DOHH2 (cell line): ENCODE measurements around the gene PPARA.
"Not testable (repeated sequence)": the region's sequence is repeated elsewhere in the genome, so short reads cannot be mapped to it uniquely, and the experiment has no call there.

ENCODE experiments used
- H3F3A ChIP-seq: fragments of 200-600 bp; sonication (generic), shearing (Covaris generic); 2 replicates; pipeline ENCODE4 v1.6.0; 2016; ENCODE audit warnings: antibody characterized with exemption, mild to moderate bottlenecking; ENCODE audit not compliant: control insufficient read depth, insufficient read depth
- H3K27ac ChIP-seq: fragments of 200-600 bp; sonication (generic); 2 replicates; pipeline ENCODE4 v1.5.1; 2014; ENCODE audit warnings: low read depth, mild to moderate bottlenecking, low read length, moderate library complexity
- H3K27me3 ChIP-seq: fragments of 200-600 bp; sonication (generic); 2 replicates; pipeline ENCODE4 v1.6.1; 2014; ENCODE audit warnings: mild to moderate bottlenecking, low read length, mixed read lengths; ENCODE audit not compliant: control insufficient read depth
- H3K36me3 ChIP-seq: fragments of 200-600 bp; sonication (generic); 2 replicates; pipeline ENCODE4 v1.6.1; 2014; ENCODE audit warnings: mild to moderate bottlenecking, low read length, moderate library complexity, mixed read lengths; ENCODE audit not compliant: control insufficient read depth
- H3K4me1 ChIP-seq: fragments of 200-600 bp; sonication (generic); 2 replicates; pipeline ENCODE4 v1.6.1; 2014; ENCODE audit warnings: mild to moderate bottlenecking, low read length, mixed read lengths; ENCODE audit not compliant: control insufficient read depth
- H3K4me2 ChIP-seq: fragments of 200-600 bp; sonication (generic); 2 replicates; pipeline ENCODE4 v1.6.0; 2014; ENCODE audit warnings: mild to moderate bottlenecking, low read length, moderate library complexity
- H3K4me3 ChIP-seq: fragments of 200-600 bp; sonication (generic); 2 replicates; pipeline ENCODE4 v1.5.1; 2014; ENCODE audit warnings: mild to moderate bottlenecking, low read length, mixed read lengths
- H3K79me2 ChIP-seq: fragments of 200-600 bp; sonication (generic); 2 replicates; pipeline ENCODE4 v1.6.1; 2014; ENCODE audit warnings: mild to moderate bottlenecking, low read length, mixed read lengths; ENCODE audit not compliant: control insufficient read depth
- H3K9me2 ChIP-seq: fragments of 200-600 bp; sonication (generic); replicated peaks from 2 replicates; pipeline ENCODE4 v1.6.1; 2014; ENCODE audit warnings: mild to moderate bottlenecking, low read length, mixed read lengths; ENCODE audit not compliant: control insufficient read depth
- H3K9me3 ChIP-seq: fragments of 200-600 bp; sonication (generic); 2 replicates; pipeline ENCODE4 v1.6.1; 2014; ENCODE audit warnings: antibody characterized with exemption, low read length, mixed read lengths; ENCODE audit not compliant: control insufficient read depth, insufficient read depth
- H4K20me1 ChIP-seq: fragments of 200-600 bp; sonication (generic); 2 replicates; pipeline ENCODE4 v1.6.0; 2014; ENCODE audit warnings: low read depth, mild to moderate bottlenecking, antibody characterized with exemption, low read length, moderate library complexity; ENCODE audit not compliant: control insufficient read depth, insufficient read depth
- CTCF ChIP-seq: fragments of 200-600 bp; sonication (generic); IDR thresholded peaks from one replicate; pipeline ENCODE4 v1.5.1; 2014; ENCODE audit warnings: antibody characterized with exemption, mild to moderate bottlenecking, low read depth, low read length; ENCODE audit not compliant: poor library complexity, severe bottlenecking
- EZH2phosphoT487 ChIP-seq: fragments of 200-600 bp; sonication (generic); IDR thresholded peaks from 2 replicates; pipeline ENCODE4 v1.6.1; 2017; ENCODE audit warnings: borderline replicate concordance, mild to moderate bottlenecking, antibody characterized with exemption, low read length, moderate library complexity, mixed read lengths

Gene PPARA

GRCh38 chr22:46195487-46196165 lies 45.3 kb downstream of the PPARA start:
- Histone ChIP-seq H3K4me2 (no peak overlapping the region), H3K27ac (no peak overlapping the region), H3K27me3 (no peaks in the 10 kb centered on the region), H3F3A (no peaks in the 10 kb centered on the region), H3K79me2 (no peaks in the 10 kb centered on the region), H3K36me3 (no peaks in the 10 kb centered on the region), H3K9me3 (no peaks in the 10 kb centered on the region), H3K4me3 (no peak overlapping the region), H3K9me2 (no peaks in the 10 kb centered on the region), H3K4me1 (no peaks in the 10 kb centered on the region), H4K20me1 (no peaks in the 10 kb centered on the region)
- TF ChIP-seq CTCF (no peak), EZH2phosphoT487 (no peak)

GRCh38 chr22:46196278-46196677 lies 46.0 kb downstream of the PPARA start:
- Histone ChIP-seq H3K4me1 (no peaks in the 10 kb centered on the region), H3K36me3 (no peaks in the 10 kb centered on the region), H3K79me2 (no peaks in the 10 kb centered on the region), H3K27me3 (no peaks in the 10 kb centered on the region), H4K20me1 (no peaks in the 10 kb centered on the region), H3K4me2 (no peak overlapping the region), H3F3A (no peaks in the 10 kb centered on the region), H3K9me3 (no peaks in the 10 kb centered on the region), H3K27ac (no peak overlapping the region), H3K9me2 (no peaks in the 10 kb centered on the region), H3K4me3 (no peak overlapping the region)
- no peak for TF ChIP-seq CTCF
- TF ChIP-seq EZH2phosphoT487, result no peak

- no peaks in the 10 kb centered on the region for H3K27me3 ChIP-seq
- no peaks in the 10 kb centered on the region for H3F3A ChIP-seq
- H3K4me2 ChIP-seq, result no peak overlapping the region
- no peaks in the 10 kb centered on the region for H3K9me3 ChIP-seq
- no peaks in the 10 kb centered on the region for H3K9me2 ChIP-seq
- no peaks in the 10 kb centered on the region for H4K20me1 ChIP-seq
- H3K4me3 ChIP-seq, result no peak overlapping the region
- no peak overlapping the region for H3K27ac ChIP-seq
- TF ChIP-seq CTCF, result no peak
- no peak for TF ChIP-seq EZH2phosphoT487
- H3K4me1 ChIP-seq, result no peaks in the 10 kb centered on the region
- H3K79me2 ChIP-seq, result no peaks in the 10 kb centered on the region
- no peaks in the 10 kb centered on the region for H3K36me3 ChIP-seq
These were observed 47.9 kb downstream of the PPARA start for GRCh38 chr22:46198274-46198673.

GRCh38 chr22:46198806-46199205 lies 48.5 kb downstream of the PPARA start:
- H3K4me1 ChIP-seq, H3K79me2 ChIP-seq, H3K4me2 ChIP-seq, H3K27ac ChIP-seq, H4K20me1 ChIP-seq, H3K9me2 ChIP-seq, H3F3A ChIP-seq, H3K9me3 ChIP-seq, H3K36me3 ChIP-seq, H3K27me3 ChIP-seq, H3K4me3 ChIP-seq: not testable (repeated sequence)
